ENCODE data around the gene PPP1CB.

Gene PPP1CB

GRCh38 chr2:28751252-28751955 lies at the start of gene PPP1CB:
PPP1CB (plus strand) TSS chr2:28751830; CDS start chr2:28752125, 295 bp downstream.
- CTCF ChIA-PET = interaction anchor here (0.6 to 2.1 kb wide), 3 partner anchors 141 to 184 kb away, joined by 3 to 16 read pairs (median 5); no protein-coding TSS in a partner anchor
- TF ChIP-seq CTCF (conservative IDR thresholded peaks at IDR 0.05; ENCODE audit: low read depth) = peak; percentile 17; the same call in 1 of the 2 replicates
- peak; percentile 89 for DNase-seq (ENCODE audit: low spot score)
- H3K27ac ChIP-seq = peak within 1 kb of the TSS; percentile 97
- POLR2A ChIA-PET (ENCODE audit: low non-redundant PET) = interaction anchor here (0.7 to 0.9 kb wide), 3 partner anchors 59 to 157 kb away, joined by 3 to 5 read pairs (median 3); no protein-coding TSS in a partner anchor

GRCh38 chr2:28702415-28702861 lies 49.2 kb upstream of the PPP1CB start:
- POLR2A ChIA-PET (ENCODE audit: low non-redundant PET) = no interaction called here

GRCh38 chr2:28702878-28703277 lies 48.8 kb upstream of the PPP1CB start:
- no peak overlapping the region for H3K27ac ChIP-seq
- DNase-seq (ENCODE audit: low spot score) = no peak
- CTCF ChIA-PET = interaction anchor here (0.7 kb wide), 2 partner anchors 22 to 70 kb away, joined by 3 to 7 read pairs; no protein-coding TSS in a partner anchor
- no peak for TF ChIP-seq CTCF (conservative IDR thresholded peaks at IDR 0.05; ENCODE audit: low read depth)
- POLR2A ChIA-PET (ENCODE audit: low non-redundant PET) = no interaction called here

More at GRCh38 chr2:28702415-28702861, 49.2 kb upstream of the PPP1CB start:
- CTCF ChIA-PET = interaction anchor here (0.7 kb wide), 2 partner anchors 22 to 70 kb away, joined by 3 to 7 read pairs; no protein-coding TSS in a partner anchor
- DNase-seq (ENCODE audit: low spot score) = no peak
- TF ChIP-seq CTCF (conservative IDR thresholded peaks at IDR 0.05; ENCODE audit: low read depth) = no peak
- H3K27ac ChIP-seq = no peak overlapping the region

GRCh38 chr2:28704621-28705020 lies 47.0 kb upstream of the PPP1CB start:
- H3K27ac ChIP-seq = no peak overlapping the region
- no peak for TF ChIP-seq CTCF (conservative IDR thresholded peaks at IDR 0.05; ENCODE audit: low read depth)
- POLR2A ChIA-PET (ENCODE audit: low non-redundant PET) = no interaction called here
- no peak for DNase-seq (ENCODE audit: low spot score)
- CTCF ChIA-PET = interaction anchor here (1.0 kb wide), 1 partner anchor 14 kb away, joined by 3 read pairs; no protein-coding TSS in a partner anchor

- ChIA-PET POLR2A (ENCODE audit: low non-redundant PET) (no interaction called here), CTCF (interaction anchor here (0.6 kb wide), 1 partner anchor 18 kb away, joined by 3 read pairs; no protein-coding TSS in a partner anchor)
- no peak for DNase-seq (ENCODE audit: low spot score)
- no peak overlapping the region for H3K27ac ChIP-seq
- no peak for TF ChIP-seq CTCF (conservative IDR thresholded peaks at IDR 0.05; ENCODE audit: low read depth)
Observed at GRCh38 chr2:28705751-28706440, 45.7 kb upstream of the PPP1CB start.

GRCh38 chr2:28707592-28707991 lies 44.0 kb upstream of the PPP1CB start:
- POLR2A ChIA-PET (ENCODE audit: low non-redundant PET) = no interaction called here
- no peak for TF ChIP-seq CTCF (conservative IDR thresholded peaks at IDR 0.05; ENCODE audit: low read depth)
- H3K27ac ChIP-seq = no peak overlapping the region
- DNase-seq (ENCODE audit: low spot score) = no peak
- CTCF ChIA-PET = interaction anchor here (0.6 kb wide), 1 partner anchor 141 kb away, joined by 3 read pairs; no protein-coding TSS in a partner anchor
